ENCODE data around the gene GTPBP1.

The GTPBP1 gene

GRCh38 chr22:38741166-38741565 lies 35.4 kb downstream of the GTPBP1 start:
- no peak for DNase-seq
- no peak overlapping the region for H3K27ac ChIP-seq (ENCODE audit: low read length)
- H3K4me3 ChIP-seq (ENCODE audit: low read length) = no peak overlapping the region
- H3K79me2 ChIP-seq (ENCODE audit: low read length) = peaks cover 57% of the 10 kb centered on the region
- no peak overlapping the region for H3K4me2 ChIP-seq (ENCODE audit: low read depth, low read length)
- peaks cover 43% of the 10 kb centered on the region for H3F3A ChIP-seq (ENCODE audit: insufficient read depth, low read length)
- peaks cover 34% of the 10 kb centered on the region for H3K36me3 ChIP-seq (replicated peaks; ENCODE audit: insufficient read depth, low read length)
- H2AFZ ChIP-seq (ENCODE audit: low read length) = no peak overlapping the region
- H3K9ac ChIP-seq (ENCODE audit: low read length) = no peak overlapping the region
- H3K9me3 ChIP-seq (replicated peaks; ENCODE audit: insufficient read depth, low read length) = no peaks in the 10 kb centered on the region
- TF ChIP-seq EZH2phosphoT487 (IDR thresholded peaks at IDR 0.05; ENCODE audit: low read length) (no peak), EZH2 (optimal IDR thresholded peaks at IDR 0.05; ENCODE audit: low read depth, low read length) (no peak), CTCF (IDR thresholded peaks at IDR 0.05; ENCODE audit: low read length) (no peak)
- H3K27me3 ChIP-seq (replicated peaks; ENCODE audit: insufficient read depth, low read length) = no peaks in the 10 kb centered on the region
- H3K9me2 ChIP-seq (replicated peaks; ENCODE audit: insufficient read depth, low read length) = no peaks in the 10 kb centered on the region
- no peaks in the 10 kb centered on the region for H4K20me1 ChIP-seq (ENCODE audit: insufficient read depth, low read length)
- no peaks in the 10 kb centered on the region for H3K4me1 ChIP-seq (ENCODE audit: low read length)

- H3K4me2 ChIP-seq (ENCODE audit: low read depth, low read length) = no peak overlapping the region
- no peak overlapping the region for H3K27ac ChIP-seq (ENCODE audit: low read length)
- H3K9ac ChIP-seq (ENCODE audit: low read length) = no peak overlapping the region
- H3K9me2 ChIP-seq (replicated peaks; ENCODE audit: insufficient read depth, low read length) = no peaks in the 10 kb centered on the region
- peaks cover 34% of the 10 kb centered on the region for H3K36me3 ChIP-seq (replicated peaks; ENCODE audit: insufficient read depth, low read length)
- H3K4me3 ChIP-seq (ENCODE audit: low read length) = no peak overlapping the region
- DNase-seq = no peak
- H3K27me3 ChIP-seq (replicated peaks; ENCODE audit: insufficient read depth, low read length) = no peaks in the 10 kb centered on the region
- peaks cover 61% of the 10 kb centered on the region for H3K79me2 ChIP-seq (ENCODE audit: low read length)
- TF ChIP-seq EZH2 (optimal IDR thresholded peaks at IDR 0.05; ENCODE audit: low read depth, low read length) (no peak), CTCF (IDR thresholded peaks at IDR 0.05; ENCODE audit: low read length) (no peak), EZH2phosphoT487 (IDR thresholded peaks at IDR 0.05; ENCODE audit: low read length) (no peak)
- peaks cover 40% of the 10 kb centered on the region for H3F3A ChIP-seq (ENCODE audit: insufficient read depth, low read length)
- H4K20me1 ChIP-seq (ENCODE audit: insufficient read depth, low read length) = no peaks in the 10 kb centered on the region
- no peak overlapping the region for H2AFZ ChIP-seq (ENCODE audit: low read length)
- H3K4me1 ChIP-seq (ENCODE audit: low read length) = no peaks in the 10 kb centered on the region
- no peaks in the 10 kb centered on the region for H3K9me3 ChIP-seq (replicated peaks; ENCODE audit: insufficient read depth, low read length)
These were observed 35.8 kb downstream of the GTPBP1 start for GRCh38 chr22:38741576-38741975.

- Histone ChIP-seq H2AFZ (ENCODE audit: low read length) (no peak overlapping the region), H3F3A (ENCODE audit: insufficient read depth, low read length) (peaks cover 32% of the 10 kb centered on the region), H3K79me2 (ENCODE audit: low read length) (peaks cover 63% of the 10 kb centered on the region), H3K27ac (ENCODE audit: low read length) (no peak overlapping the region), H3K9me2 (replicated peaks; ENCODE audit: insufficient read depth, low read length) (no peaks in the 10 kb centered on the region), H3K9me3 (replicated peaks; ENCODE audit: insufficient read depth, low read length) (no peaks in the 10 kb centered on the region), H3K9ac (ENCODE audit: low read length) (no peak overlapping the region), H3K36me3 (replicated peaks; ENCODE audit: insufficient read depth, low read length) (peaks cover 34% of the 10 kb centered on the region), H3K27me3 (replicated peaks; ENCODE audit: insufficient read depth, low read length) (no peaks in the 10 kb centered on the region), H3K4me2 (ENCODE audit: low read depth, low read length) (no peak overlapping the region), H4K20me1 (ENCODE audit: insufficient read depth, low read length) (no peaks in the 10 kb centered on the region), H3K4me1 (ENCODE audit: low read length) (no peaks in the 10 kb centered on the region), H3K4me3 (ENCODE audit: low read length) (no peak overlapping the region)
- no peak for DNase-seq
- no peak for TF ChIP-seq EZH2 (optimal IDR thresholded peaks at IDR 0.05; ENCODE audit: low read depth, low read length)
- no peak for TF ChIP-seq CTCF (IDR thresholded peaks at IDR 0.05; ENCODE audit: low read length)
- no peak for TF ChIP-seq EZH2phosphoT487 (IDR thresholded peaks at IDR 0.05; ENCODE audit: low read length)
These were observed 36.6 kb downstream of the GTPBP1 start for GRCh38 chr22:38742176-38742942.

All from MM.1S (cell line).